ENCODE measurements around the gene USP30. TPM values are rescaled to one million over a fixed set of nuclear protein-coding genes. Genes with fewer than 3 reads are reported as not detected.
"Not testable (repeated sequence)": the region's sequence is repeated elsewhere in the genome, so short reads cannot be mapped to it uniquely, and the experiment has no call there.

USP30 gene
- polyA plus RNA-seq, 4 donors: 4.9 to 25.5 (median 8.8) TPM

DNA sequence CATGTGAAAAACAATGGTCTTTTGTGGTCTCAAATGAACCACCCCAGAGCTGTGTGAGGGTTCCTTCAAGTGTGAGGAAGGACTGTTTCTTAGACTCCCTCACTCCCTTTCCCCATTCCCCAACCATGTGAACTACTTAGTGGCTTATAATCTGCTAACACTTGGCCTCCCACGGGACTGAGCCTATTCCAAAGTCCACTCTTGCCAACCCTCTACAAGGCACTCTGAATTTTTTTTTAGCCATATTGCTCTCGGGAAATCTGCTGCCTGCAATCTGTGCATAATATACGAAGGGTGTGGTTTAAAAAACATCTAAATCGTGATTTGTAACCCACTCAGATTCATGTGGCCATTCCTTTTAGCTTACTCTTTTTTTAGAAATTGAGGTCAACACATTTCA is 34.1 kb upstream of the USP30 start:
- Histone ChIP-seq H3K9me3 (ENCODE audit: control insufficient read depth in 2 of 2, insufficient read depth in 1 of 2, low read depth in 1 of 2, low read length in 1 of 2) (no peaks in the 10 kb centered on the region), H3K36me3 (ENCODE audit: control insufficient read depth in 3 of 3, insufficient read depth in 2 of 3, low read depth in 1 of 3, low read length in 3 of 3) (no peaks in the 10 kb centered on the region), H3K4me1 (ENCODE audit: control insufficient read depth in 3 of 3, insufficient read depth in 2 of 3, low read depth in 1 of 3, low read length in 2 of 3) (no peaks in the 10 kb centered on the region), H3K27ac (ENCODE audit: low read depth in 1 of 3, low read length in 2 of 3) (no peak overlapping the region), H3K4me3 (ENCODE audit: low read depth in 1 of 3, low read length in 3 of 3) (no peak overlapping the region), H3K27me3 (ENCODE audit: control insufficient read depth in 3 of 3, insufficient read depth in 3 of 3, low read length in 3 of 3) (peaks cover 0 to 4% (median 0%) of the 10 kb centered on the region in 3 donors)
- DNase-seq: peak; percentile 7 to 33
- FAIRE-seq: no peak
- WGBS, 3 donors: 17 to 51% (median 32%) methylated on average over 4 of the region's 4 CpGs

DNA sequence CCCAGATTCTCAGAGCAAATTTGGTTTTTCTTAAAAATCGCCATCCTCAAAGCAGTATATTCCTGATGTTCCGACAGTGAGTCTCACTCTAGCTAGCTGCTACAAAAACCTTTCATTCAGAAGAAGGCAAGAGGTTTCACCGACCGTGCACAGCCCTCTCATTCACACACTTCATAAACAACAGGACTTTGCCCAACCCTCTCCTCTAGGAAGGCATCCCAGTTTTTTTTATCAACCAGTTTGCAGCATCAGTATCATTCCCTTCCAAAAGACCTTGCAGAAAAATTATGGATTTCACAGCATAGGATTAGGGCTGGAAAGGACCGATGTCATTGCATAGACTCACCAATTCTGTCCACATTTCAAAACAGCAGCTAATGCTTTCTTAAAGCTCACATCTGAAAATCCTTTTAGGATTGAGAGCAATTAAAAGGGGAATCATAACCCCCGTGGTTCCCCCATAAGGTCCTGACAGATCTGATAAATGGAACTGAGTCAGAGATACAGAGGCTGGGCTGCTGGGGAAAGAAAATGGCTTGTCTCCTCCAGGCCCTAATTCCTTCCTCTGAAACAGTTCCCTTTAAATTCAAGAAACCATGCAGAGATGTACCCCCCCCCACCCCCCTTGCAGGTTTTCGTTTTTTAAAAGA is 32.1 kb upstream of the USP30 start:
- FAIRE-seq (no peak), DNase-seq (no peak)
- Histone ChIP-seq H3K9me3 (ENCODE audit: control insufficient read depth in 2 of 2, insufficient read depth in 1 of 2, low read depth in 1 of 2, low read length in 1 of 2) (no peaks in the 10 kb centered on the region), H3K27ac (ENCODE audit: low read depth in 1 of 3, low read length in 2 of 3) (no peak overlapping the region), H3K4me3 (ENCODE audit: low read depth in 1 of 3, low read length in 3 of 3) (no peak overlapping the region), H3K36me3 (ENCODE audit: control insufficient read depth in 3 of 3, insufficient read depth in 2 of 3, low read depth in 1 of 3, low read length in 3 of 3) (no peaks in the 10 kb centered on the region), H3K27me3 (ENCODE audit: control insufficient read depth in 3 of 3, insufficient read depth in 3 of 3, low read length in 3 of 3) (peaks cover 0 to 4% (median 0%) of the 10 kb centered on the region in 3 donors), H3K4me1 (ENCODE audit: control insufficient read depth in 3 of 3, insufficient read depth in 2 of 3, low read depth in 1 of 3, low read length in 2 of 3) (no peaks in the 10 kb centered on the region)
- 62 to 64% (median 63%) methylated on average over 7 of the region's 7 CpGs for WGBS, 3 donors

DNA sequence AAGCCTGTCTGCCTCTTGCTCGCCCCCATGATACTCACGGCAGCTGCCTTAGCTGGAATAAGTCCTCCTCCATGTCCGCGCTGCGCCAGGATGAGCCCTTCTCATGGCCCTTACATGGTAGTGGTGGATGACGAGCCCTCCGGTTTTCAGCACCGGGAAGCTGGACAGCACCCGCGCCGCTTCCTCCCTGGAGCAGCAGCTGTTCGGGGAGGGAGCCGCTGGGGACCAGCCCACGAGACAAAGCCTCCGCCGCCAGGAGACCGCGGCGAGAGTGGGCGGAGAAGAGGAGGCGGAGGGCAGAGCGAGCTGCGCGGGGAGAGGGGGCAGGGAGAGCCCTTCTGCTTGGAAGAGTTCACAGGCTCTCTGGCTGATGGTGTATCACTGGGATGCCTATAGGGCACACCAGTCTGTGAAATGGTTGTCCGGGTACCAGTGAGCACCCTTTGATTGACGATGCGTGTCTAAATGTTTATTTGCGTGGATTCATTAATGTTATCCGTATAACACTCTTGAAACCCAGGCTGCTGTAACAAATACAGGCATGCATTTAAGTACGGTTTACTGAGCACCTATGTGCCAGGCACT is 31.5 kb upstream of the USP30 start, which contains the start of gene SVOP:
Gene SVOP (minus strand): TSS at position 273 of the 585 bp plus-strand sequence. CDS start 200 bp downstream, at position 73.
- no peak within 1 kb of the TSS for H3K27ac ChIP-seq (ENCODE audit: low read depth in 1 of 3, low read length in 2 of 3)
- no peak within 1 kb of the TSS for H3K4me3 ChIP-seq (ENCODE audit: low read depth in 1 of 3, low read length in 3 of 3)
- DNase-seq (peak; percentile 50 to 91), FAIRE-seq (no peak)
- WGBS, 3 donors: 6 to 8% (median 7%) methylated on average over 30 of the region's 30 CpGs
- no peaks in the 10 kb centered on the region for H3K4me1 ChIP-seq (ENCODE audit: control insufficient read depth in 3 of 3, insufficient read depth in 2 of 3, low read depth in 1 of 3, low read length in 2 of 3)
- H3K36me3 ChIP-seq (ENCODE audit: control insufficient read depth in 3 of 3, insufficient read depth in 2 of 3, low read depth in 1 of 3, low read length in 3 of 3): no peaks in the 10 kb centered on the region
- H3K27me3 ChIP-seq (ENCODE audit: control insufficient read depth in 3 of 3, insufficient read depth in 3 of 3, low read length in 3 of 3): peaks cover 0 to 4% (median 0%) of the 10 kb centered on the region in 3 donors
- H3K9me3 ChIP-seq (ENCODE audit: control insufficient read depth in 2 of 2, insufficient read depth in 1 of 2, low read depth in 1 of 2, low read length in 1 of 2): no peaks in the 10 kb centered on the region

DNA sequence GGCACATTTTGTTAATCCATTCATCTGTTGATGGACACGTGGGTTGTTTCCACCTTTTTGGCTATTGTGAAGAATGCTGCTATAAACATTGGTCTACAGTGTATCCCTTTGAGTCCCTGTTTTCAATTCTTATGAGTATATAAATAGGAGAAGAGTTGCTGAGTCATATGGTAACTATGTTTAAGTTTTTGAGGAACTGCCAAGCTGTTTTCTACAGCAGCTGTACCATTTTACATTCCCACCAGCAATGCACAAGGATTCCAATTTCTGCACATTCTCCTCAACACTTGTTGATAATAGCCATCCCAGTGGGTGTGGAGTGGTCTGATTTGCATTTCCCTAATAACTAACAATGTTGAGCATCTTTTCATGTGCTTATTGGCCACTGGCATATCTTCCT is 24.6 kb upstream of the USP30 start:
- no peaks in the 10 kb centered on the region for H3K36me3 ChIP-seq (ENCODE audit: control insufficient read depth in 3 of 3, insufficient read depth in 2 of 3, low read depth in 1 of 3, low read length in 3 of 3)
- H3K27me3 ChIP-seq (ENCODE audit: control insufficient read depth in 3 of 3, insufficient read depth in 3 of 3, low read length in 3 of 3): no peaks in the 10 kb centered on the region
- no peaks in the 10 kb centered on the region for H3K4me1 ChIP-seq (ENCODE audit: control insufficient read depth in 3 of 3, insufficient read depth in 2 of 3, low read depth in 1 of 3, low read length in 2 of 3)
- no peaks in the 10 kb centered on the region for H3K9me3 ChIP-seq (ENCODE audit: control insufficient read depth in 2 of 2, insufficient read depth in 1 of 2, low read depth in 1 of 2, low read length in 1 of 2)
- no peak overlapping the region for H3K4me3 ChIP-seq (ENCODE audit: low read depth in 1 of 3, low read length in 3 of 3)
- DNase-seq (no peak), FAIRE-seq (no peak)
- WGBS, 3 donors: 31 to 47% (median 44%) methylated on average over 1 of the region's 1 CpG
- H3K27ac ChIP-seq (ENCODE audit: low read depth in 1 of 3, low read length in 2 of 3): no peak overlapping the region

DNA sequence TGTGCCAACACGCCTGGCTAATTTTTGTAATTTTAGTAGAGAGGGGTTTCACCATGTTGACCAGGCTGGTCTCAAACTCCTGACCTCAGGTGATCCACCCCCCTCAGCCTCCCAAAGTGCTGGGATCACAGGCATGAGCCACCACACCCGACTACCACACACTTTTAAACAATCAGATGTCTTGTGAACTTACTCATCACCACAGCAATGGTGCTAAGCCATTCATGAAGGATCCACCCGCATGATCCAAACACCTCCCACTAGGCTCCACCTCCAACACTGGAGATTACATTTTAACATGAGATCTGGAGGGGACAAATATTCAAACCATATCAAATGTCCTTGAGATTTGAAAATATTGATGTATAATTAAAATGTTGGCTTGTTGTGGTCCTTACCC is 23.8 kb upstream of the USP30 start:
- FAIRE-seq; H3K27me3 ChIP-seq (ENCODE audit: control insufficient read depth in 3 of 3, insufficient read depth in 3 of 3, low read length in 3 of 3); H3K4me3 ChIP-seq (ENCODE audit: low read depth in 1 of 3, low read length in 3 of 3); H3K4me1 ChIP-seq (ENCODE audit: control insufficient read depth in 3 of 3, insufficient read depth in 2 of 3, low read depth in 1 of 3, low read length in 2 of 3); H3K27ac ChIP-seq (ENCODE audit: low read depth in 1 of 3, low read length in 2 of 3); H3K9me3 ChIP-seq (ENCODE audit: control insufficient read depth in 2 of 2, insufficient read depth in 1 of 2, low read depth in 1 of 2, low read length in 1 of 2); H3K36me3 ChIP-seq (ENCODE audit: control insufficient read depth in 3 of 3, insufficient read depth in 2 of 3, low read depth in 1 of 3, low read length in 3 of 3); DNase-seq: not testable (repeated sequence)
- 44 to 50% (median 50%) methylated on average over 3 of the region's 3 CpGs for WGBS, 3 donors

DNA sequence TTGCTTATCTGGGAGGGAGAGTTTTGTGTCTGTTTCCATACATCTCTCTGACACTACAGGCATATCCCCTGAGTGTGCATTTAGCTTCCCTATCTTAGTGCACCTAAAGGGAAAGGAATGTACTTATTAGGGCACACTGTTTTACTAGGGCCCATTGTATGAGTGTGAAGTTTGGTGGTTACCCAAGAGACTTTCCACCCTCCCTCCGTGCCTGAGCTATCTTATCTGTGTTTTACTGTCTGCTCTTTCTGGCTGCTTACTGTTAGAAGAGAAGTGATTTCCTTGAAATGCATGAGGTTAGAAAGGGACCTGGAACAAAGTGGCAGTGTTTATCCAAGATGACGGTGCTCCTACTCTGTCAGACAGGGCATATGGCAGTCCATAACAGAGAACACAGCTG is 23.0 kb upstream of the USP30 start:
- Histone ChIP-seq H3K4me1 (ENCODE audit: control insufficient read depth in 3 of 3, insufficient read depth in 2 of 3, low read depth in 1 of 3, low read length in 2 of 3) (no peaks in the 10 kb centered on the region), H3K4me3 (ENCODE audit: low read depth in 1 of 3, low read length in 3 of 3) (no peak overlapping the region), H3K36me3 (ENCODE audit: control insufficient read depth in 3 of 3, insufficient read depth in 2 of 3, low read depth in 1 of 3, low read length in 3 of 3) (no peaks in the 10 kb centered on the region), H3K27me3 (ENCODE audit: control insufficient read depth in 3 of 3, insufficient read depth in 3 of 3, low read length in 3 of 3) (peaks cover 0 to 2% (median 0%) of the 10 kb centered on the region in 3 donors), H3K9me3 (ENCODE audit: control insufficient read depth in 2 of 2, insufficient read depth in 1 of 2, low read depth in 1 of 2, low read length in 1 of 2) (no peaks in the 10 kb centered on the region), H3K27ac (ENCODE audit: low read depth in 1 of 3, low read length in 2 of 3) (no peak overlapping the region)
- WGBS, 3 donors: 6 to 47% (median 24%) methylated on average over 2 of the region's 2 CpGs
- peak in 1 of 2 donors; percentile 23 for DNase-seq
- FAIRE-seq: no peak

DNA sequence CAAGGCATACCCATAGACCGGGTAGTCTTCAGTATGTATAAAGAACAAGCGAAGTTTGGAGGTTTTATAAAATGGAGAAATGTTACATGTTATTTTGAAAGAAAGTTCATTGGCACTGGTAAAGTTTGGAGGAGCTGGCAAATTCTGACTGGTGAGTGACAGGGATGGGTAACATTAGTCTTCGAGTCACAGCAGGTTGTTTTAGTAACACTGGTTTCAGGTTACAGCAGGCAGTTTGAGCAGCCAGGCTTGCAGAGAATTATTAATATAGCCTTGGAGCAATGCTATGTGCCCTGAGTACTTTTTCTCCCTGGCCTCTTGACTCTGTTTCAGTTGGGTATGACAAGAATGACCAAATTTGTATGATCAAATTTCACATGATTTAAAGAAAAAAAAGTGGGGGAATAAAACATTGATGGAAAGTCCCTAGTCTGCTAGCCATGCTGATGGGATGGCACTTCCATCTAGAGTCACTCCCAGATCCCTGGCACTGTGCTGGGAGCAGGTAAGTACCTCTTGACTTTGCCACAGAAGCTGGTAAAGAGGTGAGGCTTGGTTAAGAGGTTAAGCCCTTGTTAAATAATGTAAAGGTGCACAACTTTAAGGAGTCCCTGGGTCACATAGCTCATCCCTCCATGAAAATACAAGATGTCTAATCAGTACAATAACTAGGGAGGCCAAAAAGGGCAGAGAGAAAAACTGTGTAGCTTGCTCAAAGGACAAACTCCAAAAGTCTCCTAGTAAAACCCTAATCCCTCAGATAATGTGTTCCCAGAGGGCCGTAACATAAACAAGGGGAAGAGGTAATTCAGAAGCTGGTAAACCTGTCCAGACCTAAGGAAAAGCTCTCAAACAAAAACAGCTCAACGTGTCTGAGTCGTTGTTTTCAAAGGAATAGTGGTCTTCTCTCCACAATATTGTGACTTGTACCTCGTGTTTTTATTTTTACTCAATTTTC is 18.9 kb upstream of the USP30 start:
- 48 to 49% (median 48%) methylated on average over 7 of the region's 7 CpGs for WGBS, 3 donors
- Histone ChIP-seq H3K27me3 (ENCODE audit: control insufficient read depth in 3 of 3, insufficient read depth in 3 of 3, low read length in 3 of 3) (peaks cover 0 to 2% (median 0%) of the 10 kb centered on the region in 3 donors), H3K9me3 (ENCODE audit: control insufficient read depth in 2 of 2, insufficient read depth in 1 of 2, low read depth in 1 of 2, low read length in 1 of 2) (peaks cover 0 to 2% of the 10 kb centered on the region in 2 donors), H3K36me3 (ENCODE audit: control insufficient read depth in 3 of 3, insufficient read depth in 2 of 3, low read depth in 1 of 3, low read length in 3 of 3) (no peaks in the 10 kb centered on the region), H3K4me3 (ENCODE audit: low read depth in 1 of 3, low read length in 3 of 3) (no peak overlapping the region), H3K27ac (ENCODE audit: low read depth in 1 of 3, low read length in 2 of 3) (no peak overlapping the region), H3K4me1 (ENCODE audit: control insufficient read depth in 3 of 3, insufficient read depth in 2 of 3, low read depth in 1 of 3, low read length in 2 of 3) (no peaks in the 10 kb centered on the region)
- peak in 1 of 2 donors; percentile 17 for DNase-seq
- no peak for FAIRE-seq

DNA sequence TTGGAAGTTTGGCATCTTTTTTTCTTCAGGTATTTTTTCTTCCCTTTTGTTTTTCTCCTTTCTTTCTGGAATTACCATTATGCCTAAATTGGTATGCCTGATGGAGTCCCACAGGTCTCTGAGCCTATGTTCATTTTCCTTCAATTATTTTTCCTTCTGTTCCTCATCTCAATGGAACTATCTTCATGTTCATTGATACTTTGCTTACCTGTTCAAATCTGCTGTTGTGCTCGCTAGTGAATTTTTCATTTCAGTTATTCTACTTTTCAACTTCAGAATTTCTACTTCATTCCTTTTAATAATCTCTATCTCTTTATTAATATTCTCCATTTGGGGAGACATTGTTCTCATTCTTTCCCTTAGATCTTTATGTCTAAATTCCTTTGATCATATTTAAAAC is 15.4 kb upstream of the USP30 start:
- Histone ChIP-seq H3K27ac (ENCODE audit: low read depth in 1 of 3, low read length in 2 of 3) (no peak overlapping the region), H3K9me3 (ENCODE audit: control insufficient read depth in 2 of 2, insufficient read depth in 1 of 2, low read depth in 1 of 2, low read length in 1 of 2) (peaks cover 1 to 6% of the 10 kb centered on the region in 2 donors), H3K4me1 (ENCODE audit: control insufficient read depth in 3 of 3, insufficient read depth in 2 of 3, low read depth in 1 of 3, low read length in 2 of 3) (no peaks in the 10 kb centered on the region), H3K36me3 (ENCODE audit: control insufficient read depth in 3 of 3, insufficient read depth in 2 of 3, low read depth in 1 of 3, low read length in 3 of 3) (no peaks in the 10 kb centered on the region), H3K27me3 (ENCODE audit: control insufficient read depth in 3 of 3, insufficient read depth in 3 of 3, low read length in 3 of 3) (peaks cover 0 to 5% (median 0%) of the 10 kb centered on the region in 3 donors), H3K4me3 (ENCODE audit: low read depth in 1 of 3, low read length in 3 of 3) (no peak overlapping the region)
- no peak for DNase-seq
- 33 to 75% (median 65%) methylated on average over 1 of the region's 1 CpG for WGBS, 3 donors
- no peak for FAIRE-seq

Data from small intestine (tissue), 7 donors.